Measurements from ENCODE around the gene YPEL3. TPM values are rescaled to one million over a fixed set of nuclear protein-coding genes. Genes with fewer than 3 reads are reported as not detected.

YPEL3 gene
- total RNA-seq, 1 donor from 2014 or later: 9.6 TPM

DNA sequence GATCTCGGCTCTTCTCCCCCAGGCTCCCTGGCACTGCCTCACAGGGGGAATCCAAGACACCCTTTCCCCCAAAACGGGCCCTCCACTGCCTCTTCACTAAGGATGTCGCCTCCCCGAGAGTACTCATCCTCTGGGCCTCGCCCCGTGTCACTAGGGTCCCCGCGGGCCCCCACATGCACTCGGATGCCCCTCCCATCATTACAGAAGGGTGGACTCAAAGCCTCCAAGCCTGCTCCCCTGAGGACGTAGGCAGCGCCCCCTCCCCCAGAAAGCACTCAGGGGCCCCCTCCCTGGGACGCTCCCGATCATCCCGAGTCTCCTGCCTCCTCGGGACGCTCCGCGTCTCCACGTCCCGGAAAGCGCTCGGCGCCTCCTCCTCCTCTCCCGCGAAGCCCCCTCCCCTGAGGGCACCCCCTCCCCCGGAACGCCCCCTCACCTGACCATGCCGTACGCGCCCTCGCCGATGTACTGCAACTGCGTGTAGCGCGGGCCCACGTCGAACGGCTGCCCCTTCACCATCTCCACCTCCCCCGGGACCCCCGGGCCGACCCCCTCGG is 26.7 kb upstream of the YPEL3 start:
- H3K27ac Mint-ChIP-seq (ENCODE audit: unreplicated experiment): peak overlapping the region; percentile 91
- no peak for DNase-seq (ENCODE audit: low read depth, low spot score)
- peaks cover 15% of the 10 kb centered on the region for H3K4me1 Mint-ChIP-seq
- no peak for TF ChIP-seq CTCF (conservative IDR thresholded peaks at IDR 0.05)
- no peaks in the 10 kb centered on the region for H3K9me3 Mint-ChIP-seq
- H3K4me3 Mint-ChIP-seq: peak overlapping the region; percentile 90
- no peaks in the 10 kb centered on the region for H3K36me3 Mint-ChIP-seq (ENCODE audit: low read depth)
- H3K27me3 Mint-ChIP-seq (ENCODE audit: low read depth): no peaks in the 10 kb centered on the region

- Mint-ChIP-seq H3K27me3 (ENCODE audit: low read depth) (no peaks in the 10 kb centered on the region), H3K4me3 (peak overlapping the region; percentile 90), H3K4me1 (peaks cover 15% of the 10 kb centered on the region), H3K9me3 (no peaks in the 10 kb centered on the region), H3K36me3 (ENCODE audit: low read depth) (no peaks in the 10 kb centered on the region), H3K27ac (ENCODE audit: unreplicated experiment) (peak overlapping the region; percentile 98)
- TF ChIP-seq CTCF (conservative IDR thresholded peaks at IDR 0.05): no peak
- no peak for DNase-seq (ENCODE audit: low read depth, low spot score)
Measured at GRCh38 chr16:30121741-30122571, 25.9 kb upstream of the YPEL3 start.

- H3K9me3 Mint-ChIP-seq: no peaks in the 10 kb centered on the region
Measured at GRCh38 chr16:30120340-30121105, 24.5 kb upstream of the YPEL3 start.

DNA sequence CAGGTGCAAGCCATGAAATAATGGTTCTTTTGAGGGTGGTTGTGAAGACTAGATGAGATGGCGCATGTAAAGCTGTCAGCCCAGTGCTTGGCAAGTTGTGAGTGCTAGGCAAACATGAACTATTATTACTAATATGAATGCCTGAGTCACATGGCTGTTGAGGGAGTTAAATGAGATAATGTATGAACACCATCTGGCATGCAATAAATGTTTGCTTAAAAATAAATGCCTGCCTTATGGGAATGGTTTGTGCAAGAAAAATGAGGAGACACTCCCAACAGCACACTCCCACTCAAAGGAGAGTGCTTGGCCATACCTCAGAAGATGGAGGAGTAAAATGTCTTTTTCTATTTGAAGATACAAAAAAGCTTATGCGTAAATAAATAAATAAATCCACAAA is 23.4 kb upstream of the YPEL3 start:
- no peak for TF ChIP-seq CTCF (conservative IDR thresholded peaks at IDR 0.05)
- peaks cover 14% of the 10 kb centered on the region for H3K4me1 Mint-ChIP-seq
- H3K9me3 Mint-ChIP-seq: no peaks in the 10 kb centered on the region
- no peaks in the 10 kb centered on the region for H3K36me3 Mint-ChIP-seq (ENCODE audit: low read depth)
- no peak overlapping the region for H3K27ac Mint-ChIP-seq (ENCODE audit: unreplicated experiment)
- no peaks in the 10 kb centered on the region for H3K27me3 Mint-ChIP-seq (ENCODE audit: low read depth)
- no peak for DNase-seq (ENCODE audit: low read depth, low spot score)
- peak overlapping the region; percentile 32 for H3K4me3 Mint-ChIP-seq

More at GRCh38 chr16:30120340-30121105, 24.5 kb upstream of the YPEL3 start:
- TF ChIP-seq CTCF (conservative IDR thresholded peaks at IDR 0.05): no peak
- Mint-ChIP-seq H3K4me1 (peaks cover 15% of the 10 kb centered on the region), H3K4me3 (peak overlapping the region; percentile 38), H3K27me3 (ENCODE audit: low read depth) (no peaks in the 10 kb centered on the region), H3K27ac (ENCODE audit: unreplicated experiment) (no peak overlapping the region), H3K36me3 (ENCODE audit: low read depth) (no peaks in the 10 kb centered on the region)
- no peak for DNase-seq (ENCODE audit: low read depth, low spot score)

DNA sequence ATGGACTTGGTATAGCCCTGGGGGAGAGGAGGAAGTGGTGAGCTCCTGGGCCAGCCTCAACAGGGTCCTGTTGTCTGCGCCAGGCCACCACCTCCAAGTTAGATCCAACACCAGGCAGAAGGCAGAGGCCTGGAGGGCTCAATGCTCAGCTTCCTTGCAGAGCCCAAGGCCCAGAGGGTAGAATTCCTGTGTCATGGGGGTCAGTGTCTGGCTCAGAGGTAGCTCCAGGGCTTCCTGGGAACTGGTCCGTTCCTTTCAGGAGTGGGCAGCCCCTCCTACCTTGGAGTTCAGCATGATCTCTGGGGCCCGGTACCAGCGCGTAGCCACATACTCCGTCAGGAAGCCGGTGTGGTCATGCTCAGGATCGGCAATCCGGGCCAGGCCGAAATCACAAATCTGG is 21.8 kb upstream of the YPEL3 start:
- Mint-ChIP-seq H3K27ac (ENCODE audit: unreplicated experiment) (no peak overlapping the region), H3K36me3 (ENCODE audit: low read depth) (no peaks in the 10 kb centered on the region), H3K9me3 (no peaks in the 10 kb centered on the region), H3K27me3 (ENCODE audit: low read depth) (no peaks in the 10 kb centered on the region), H3K4me3 (no peak overlapping the region), H3K4me1 (peaks cover 10% of the 10 kb centered on the region)
- no peak for TF ChIP-seq CTCF (conservative IDR thresholded peaks at IDR 0.05)
- DNase-seq (ENCODE audit: low read depth, low spot score): no peak
